Activated T-helper 2 cell treated with anti-CD3 and anti-CD28 coated beads, Interferon-gamma antibody, Interleukin-2, Interleukin-4, amounts not matched to agents 10 μg/mL and 5 μg/mL and 100 μg/mL, durations not matched to agents 14 hours and 24 hours and 36 hours (primary cell): ENCODE data around the gene GLRB. TPM values are rescaled to one million over a fixed set of nuclear protein-coding genes. Genes with fewer than 3 reads are reported as not detected.
"Not testable (repeated sequence)": the region's sequence is repeated elsewhere in the genome, so short reads cannot be mapped to it uniquely, and the experiment has no call there.

Experiments
- DNase-seq: peaks from one replicate; pipeline ENCODE4 v3.0.0; 2021; ENCODE audit warnings: low spot score
- H3K27ac Mint-ChIP-seq: one replicate; pipeline ENCODE4 v1.8.0; 2021; ENCODE audit warnings: mixed read lengths
- H3K27me3 Mint-ChIP-seq: one replicate; pipeline ENCODE4 v1.8.0; 2021; ENCODE audit warnings: low read depth, mixed read lengths
- H3K36me3 Mint-ChIP-seq: one replicate; pipeline ENCODE4 v1.8.0; 2021; ENCODE audit warnings: low read depth, mixed read lengths
- H3K4me1 Mint-ChIP-seq: one replicate; pipeline ENCODE4 v1.8.0; 2021; ENCODE audit warnings: low read depth, mixed read lengths
- H3K4me3 Mint-ChIP-seq: one replicate; pipeline ENCODE4 v1.8.0; 2021; ENCODE audit warnings: low read depth, mild to moderate bottlenecking, moderate library complexity, mixed read lengths
- H3K9me3 Mint-ChIP-seq: one replicate; pipeline ENCODE4 v1.8.0; 2021; ENCODE audit warnings: mixed read lengths
- intact Hi-C: fragments of 100-400 bp; cut with micrococcal nuclease; formaldehyde crosslinking; loops from one replicate; pipeline ENCODE4 v1.15.1; 2023
- total RNA-seq: library from RNA; stranded (reverse); gene quantifications from 2 replicates; pipeline ENCODE4 v1.2.3, GENCODE V29; 2022

The GLRB gene
- not detected in 2 replicates for total RNA-seq

GRCh38 chr4:157075811-157076577, at the start of gene GLRB:
GLRB (plus strand) TSS chr4:157076150; CDS start chr4:157078025, 1,875 bp downstream.
- no peak within 1 kb of the TSS for H3K4me3 Mint-ChIP-seq
- H3K27me3 Mint-ChIP-seq, result peaks cover 21% of the 10 kb centered on the region
- DNase-seq, result no peak
- no peaks in the 10 kb centered on the region for H3K9me3 Mint-ChIP-seq
- H3K36me3 Mint-ChIP-seq, result no peaks in the 10 kb centered on the region
- intact Hi-C loops, result no loop called here
- H3K27ac Mint-ChIP-seq, result no peak within 1 kb of the TSS
- H3K4me1 Mint-ChIP-seq, result no peaks in the 10 kb centered on the region

GRCh38 chr4:157035471-157035870, 40.5 kb upstream of the GLRB start:
- no peak for DNase-seq
- intact Hi-C loops, result no loop called here
- H3K4me1 Mint-ChIP-seq, result no peaks in the 10 kb centered on the region
- H3K27ac Mint-ChIP-seq, result no peak overlapping the region
- no peaks in the 10 kb centered on the region for H3K27me3 Mint-ChIP-seq
- no peaks in the 10 kb centered on the region for H3K36me3 Mint-ChIP-seq
- H3K9me3 Mint-ChIP-seq, result no peaks in the 10 kb centered on the region
- H3K4me3 Mint-ChIP-seq, result no peak overlapping the region

- no peaks in the 10 kb centered on the region for H3K9me3 Mint-ChIP-seq
- DNase-seq, result no peak
- intact Hi-C loops, result no loop called here
Observed at GRCh38 chr4:157040405-157040804, 35.5 kb upstream of the GLRB start.

GRCh38 chr4:157043131-157043530, 32.8 kb upstream of the GLRB start:
- no peak for DNase-seq
- no peaks in the 10 kb centered on the region for H3K4me1 Mint-ChIP-seq
- intact Hi-C loops, result no loop called here
- H3K9me3 Mint-ChIP-seq, result no peaks in the 10 kb centered on the region
- no peak overlapping the region for H3K27ac Mint-ChIP-seq
- no peak overlapping the region for H3K4me3 Mint-ChIP-seq
- no peaks in the 10 kb centered on the region for H3K36me3 Mint-ChIP-seq
- H3K27me3 Mint-ChIP-seq, result no peaks in the 10 kb centered on the region

More at GRCh38 chr4:157040405-157040804, 35.5 kb upstream of the GLRB start:
- Mint-ChIP-seq H3K4me1 (no peaks in the 10 kb centered on the region), H3K27me3 (no peaks in the 10 kb centered on the region), H3K4me3 (no peak overlapping the region), H3K36me3 (no peaks in the 10 kb centered on the region), H3K27ac (no peak overlapping the region)

- no peak for DNase-seq
- Mint-ChIP-seq H3K4me1 (no peaks in the 10 kb centered on the region), H3K4me3 (no peak overlapping the region), H3K27me3 (no peaks in the 10 kb centered on the region), H3K36me3 (no peaks in the 10 kb centered on the region), H3K27ac (no peak overlapping the region), H3K9me3 (no peaks in the 10 kb centered on the region)
- intact Hi-C loops, result no loop called here
Observed at GRCh38 chr4:157045507-157046127, 30.3 kb upstream of the GLRB start.

GRCh38 chr4:157048248-157048647, 27.7 kb upstream of the GLRB start:
- Mint-ChIP-seq H3K27me3 (no peaks in the 10 kb centered on the region), H3K27ac (no peak overlapping the region), H3K4me1 (no peaks in the 10 kb centered on the region), H3K9me3 (no peaks in the 10 kb centered on the region), H3K36me3 (no peaks in the 10 kb centered on the region), H3K4me3 (no peak overlapping the region)
- no peak for DNase-seq
- intact Hi-C loops, result no loop called here

- no peaks in the 10 kb centered on the region for H3K36me3 Mint-ChIP-seq
- no peaks in the 10 kb centered on the region for H3K9me3 Mint-ChIP-seq
- H3K4me1 Mint-ChIP-seq, result no peaks in the 10 kb centered on the region
- no peak overlapping the region for H3K27ac Mint-ChIP-seq
- no peak overlapping the region for H3K4me3 Mint-ChIP-seq
- no peaks in the 10 kb centered on the region for H3K27me3 Mint-ChIP-seq
- DNase-seq, result no peak
- intact Hi-C loops, result no loop called here
Observed at GRCh38 chr4:157050561-157050960, 25.4 kb upstream of the GLRB start.

- Mint-ChIP-seq H3K27me3 (no peaks in the 10 kb centered on the region), H3K4me1 (no peaks in the 10 kb centered on the region), H3K9me3 (no peaks in the 10 kb centered on the region), H3K4me3 (no peak overlapping the region), H3K36me3 (no peaks in the 10 kb centered on the region), H3K27ac (no peak overlapping the region)
- DNase-seq, result no peak
- intact Hi-C loops, result no loop called here
Observed at GRCh38 chr4:157052429-157053040, 23.4 kb upstream of the GLRB start.

GRCh38 chr4:157057218-157057617, 18.7 kb upstream of the GLRB start:
- no peaks in the 10 kb centered on the region for H3K36me3 Mint-ChIP-seq
- intact Hi-C loops, result no loop called here
- H3K4me1 Mint-ChIP-seq, result no peaks in the 10 kb centered on the region
- H3K4me3 Mint-ChIP-seq, result no peak overlapping the region
- H3K27ac Mint-ChIP-seq, result no peak overlapping the region
- no peaks in the 10 kb centered on the region for H3K27me3 Mint-ChIP-seq
- no peak for DNase-seq
- H3K9me3 Mint-ChIP-seq, result no peaks in the 10 kb centered on the region

- H3K27me3 Mint-ChIP-seq, H3K4me1 Mint-ChIP-seq, H3K27ac Mint-ChIP-seq, H3K4me3 Mint-ChIP-seq, intact Hi-C loops, DNase-seq, H3K36me3 Mint-ChIP-seq, H3K9me3 Mint-ChIP-seq: not testable (repeated sequence)
Observed at GRCh38 chr4:157058899-157059298, 17.1 kb upstream of the GLRB start.

- intact Hi-C loops, result no loop called here
Observed at GRCh38 chr4:157072002-157072401, 3.9 kb upstream of the GLRB start.

GRCh38 chr4:157075401-157075800, 549 bp upstream of the GLRB start:
- intact Hi-C loops, result no loop called here
- H3K36me3 Mint-ChIP-seq, result no peaks in the 10 kb centered on the region
- H3K4me3 Mint-ChIP-seq, result no peak overlapping the region
- no peak overlapping the region for H3K27ac Mint-ChIP-seq
- H3K4me1 Mint-ChIP-seq, result no peaks in the 10 kb centered on the region
- H3K27me3 Mint-ChIP-seq, result peaks cover 21% of the 10 kb centered on the region
- H3K9me3 Mint-ChIP-seq, result no peaks in the 10 kb centered on the region
- no peak for DNase-seq

More at GRCh38 chr4:157072002-157072401, 3.9 kb upstream of the GLRB start:
- H3K4me3 Mint-ChIP-seq, result no peak overlapping the region
- H3K36me3 Mint-ChIP-seq, result no peaks in the 10 kb centered on the region
- no peaks in the 10 kb centered on the region for H3K4me1 Mint-ChIP-seq
- no peak overlapping the region for H3K27ac Mint-ChIP-seq
- no peak for DNase-seq
- no peaks in the 10 kb centered on the region for H3K9me3 Mint-ChIP-seq
- peaks cover 19% of the 10 kb centered on the region for H3K27me3 Mint-ChIP-seq

- no peaks in the 10 kb centered on the region for H3K36me3 Mint-ChIP-seq
- no peak overlapping the region for H3K27ac Mint-ChIP-seq
- no peak for DNase-seq
- H3K9me3 Mint-ChIP-seq, result no peaks in the 10 kb centered on the region
- no peak overlapping the region for H3K4me3 Mint-ChIP-seq
- H3K4me1 Mint-ChIP-seq, result no peaks in the 10 kb centered on the region
- peaks cover 21% of the 10 kb centered on the region for H3K27me3 Mint-ChIP-seq
- intact Hi-C loops, result no loop called here
Observed at GRCh38 chr4:157076578-157076947, 613 bp downstream of the GLRB start.
